Measurements from ENCODE around the gene LTO1. TPM values are rescaled to one million over a fixed set of nuclear protein-coding genes. Genes with fewer than 3 reads are reported as not detected.

The LTO1 gene
- total RNA-seq, 1 experiment from 2014 or later, result 27.5 TPM

GRCh38 chr11:69685348-69685747 lies 10.2 kb upstream of the LTO1 start:
- ATAC-seq (no peak), DNase-seq (ENCODE audit: low spot score) (no peak)
- TF ChIP-seq GTF2I (CRISPR knock-in tag; conservative IDR thresholded peaks at IDR 0.05) (0 out of 2 replicates have a peak, but pooled peaks have one; percentile 60), SMAD4 (CRISPR knock-in tag; IDR thresholded peaks at IDR 0.05) (no peak), ZNF671 (CRISPR knock-in tag; IDR thresholded peaks at IDR 0.05) (no peak)
- POLR2A ChIA-PET, result interaction anchor here (1.5 kb wide), 1 partner anchor 23 kb away, joined by 3 read pairs; no protein-coding TSS in a partner anchor
- H3K27ac Mint-ChIP-seq, result no peak overlapping the region
- H3K27me3 Mint-ChIP-seq (ENCODE audit: low read depth), result peaks cover 10% of the 10 kb centered on the region
- peaks cover 7% of the 10 kb centered on the region for H3K9me3 Mint-ChIP-seq
- H3K4me3 Mint-ChIP-seq, result peak overlapping the region; percentile 46
- peaks cover 6% of the 10 kb centered on the region for H3K4me1 Mint-ChIP-seq
- no peaks in the 10 kb centered on the region for H3K36me3 Mint-ChIP-seq
- CTCF ChIA-PET, result interaction anchor here (1.0 to 2.5 kb wide), 7 partner anchors 16 to 228 kb away, joined by 3 to 34 read pairs (median 6); no protein-coding TSS in a partner anchor

DNA sequence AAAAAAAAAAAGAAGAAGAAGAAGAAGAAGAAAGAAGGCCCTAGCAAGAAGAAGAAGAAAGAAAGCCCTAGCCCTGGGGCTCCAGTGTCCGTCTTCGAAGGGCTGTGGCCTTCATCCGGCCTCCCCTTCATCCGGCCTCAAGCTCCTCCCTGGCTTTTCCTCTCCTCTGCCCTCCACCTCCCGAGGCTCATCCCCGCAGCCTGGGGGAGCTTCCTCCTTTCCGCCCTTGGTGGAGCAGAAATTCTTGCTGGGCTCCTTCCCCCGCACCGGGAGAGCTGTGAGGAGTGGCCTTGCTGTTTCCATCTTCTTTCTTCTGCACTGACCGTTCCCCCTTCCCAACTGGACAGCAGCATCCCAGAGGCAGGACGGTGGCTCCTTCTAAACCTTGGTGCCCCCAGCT lies 9.5 kb upstream of the LTO1 start:
- POLR2A ChIA-PET, result interaction anchor here (1.5 kb wide), 1 partner anchor 22 kb away, joined by 3 read pairs; no protein-coding TSS in a partner anchor

GRCh38 chr11:69683764-69684333 lies 8.7 kb upstream of the LTO1 start:
- no peak overlapping the region for H3K27ac Mint-ChIP-seq
- H3K36me3 Mint-ChIP-seq, result no peaks in the 10 kb centered on the region
- TF ChIP-seq ZNF671 (CRISPR knock-in tag; IDR thresholded peaks at IDR 0.05), result no peak
- TF ChIP-seq, protein P1, sequence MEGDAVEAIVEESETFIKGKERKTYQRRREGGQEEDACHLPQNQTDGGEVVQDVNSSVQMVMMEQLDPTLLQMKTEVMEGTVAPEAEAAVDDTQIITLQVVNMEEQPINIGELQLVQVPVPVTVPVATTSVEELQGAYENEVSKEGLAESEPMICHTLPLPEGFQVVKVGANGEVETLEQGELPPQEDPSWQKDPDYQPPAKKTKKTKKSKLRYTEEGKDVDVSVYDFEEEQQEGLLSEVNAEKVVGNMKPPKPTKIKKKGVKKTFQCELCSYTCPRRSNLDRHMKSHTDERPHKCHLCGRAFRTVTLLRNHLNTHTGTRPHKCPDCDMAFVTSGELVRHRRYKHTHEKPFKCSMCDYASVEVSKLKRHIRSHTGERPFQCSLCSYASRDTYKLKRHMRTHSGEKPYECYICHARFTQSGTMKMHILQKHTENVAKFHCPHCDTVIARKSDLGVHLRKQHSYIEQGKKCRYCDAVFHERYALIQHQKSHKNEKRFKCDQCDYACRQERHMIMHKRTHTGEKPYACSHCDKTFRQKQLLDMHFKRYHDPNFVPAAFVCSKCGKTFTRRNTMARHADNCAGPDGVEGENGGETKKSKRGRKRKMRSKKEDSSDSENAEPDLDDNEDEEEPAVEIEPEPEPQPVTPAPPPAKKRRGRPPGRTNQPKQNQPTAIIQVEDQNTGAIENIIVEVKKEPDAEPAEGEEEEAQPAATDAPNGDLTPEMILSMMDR (IDR thresholded peaks at IDR 0.05), result peak; percentile 59
- H3K9me3 Mint-ChIP-seq, result peaks cover 7% of the 10 kb centered on the region
- no peak overlapping the region for H3K4me3 Mint-ChIP-seq
- ATAC-seq (peak; percentile 69), DNase-seq (ENCODE audit: low spot score) (peak; percentile 75)
- H3K4me1 Mint-ChIP-seq, result peaks cover 5% of the 10 kb centered on the region
- peaks cover 10% of the 10 kb centered on the region for H3K27me3 Mint-ChIP-seq (ENCODE audit: low read depth)
- ChIA-PET CTCF (interaction anchor here (0.6 to 2.5 kb wide), 40 partner anchors 9 to 583 kb away, joined by 3 to 34 read pairs (median 4); partner anchors contain the start of genes FGF19, LTO1 and MYEOV), POLR2A (interaction anchor here (1.5 kb wide), 1 partner anchor 21 kb away, joined by 3 read pairs; no protein-coding TSS in a partner anchor)

More for the DNA sequence above, 9.5 kb upstream of the LTO1 start:
- no peak for TF ChIP-seq ATF1 (CRISPR knock-in tag; IDR thresholded peaks at IDR 0.05)
- TF ChIP-seq GTF2I (CRISPR knock-in tag; conservative IDR thresholded peaks at IDR 0.05), result no peak
- no peak for TF ChIP-seq SMAD4 (CRISPR knock-in tag; IDR thresholded peaks at IDR 0.05)
- TF ChIP-seq FOXJ3 (CRISPR knock-in tag; IDR thresholded peaks at IDR 0.05; ENCODE audit: borderline replicate concordance), result no peak
- no peak for TF ChIP-seq ZNF396 (CRISPR knock-in tag; IDR thresholded peaks at IDR 0.05; ENCODE audit: borderline replicate concordance)
- no peak for TF ChIP-seq PRRX2 (CRISPR knock-in tag; IDR thresholded peaks at IDR 0.05)
- no peak for TF ChIP-seq TP53 (CRISPR knock-in tag; IDR thresholded peaks at IDR 0.05)
- no peak for TF ChIP-seq RELA (CRISPR knock-in tag; IDR thresholded peaks at IDR 0.05; ENCODE audit: borderline replicate concordance)
- DNase-seq (ENCODE audit: low spot score) (no peak), ATAC-seq (no peak)
- Mint-ChIP-seq H3K4me1 (peaks cover 5% of the 10 kb centered on the region), H3K36me3 (no peaks in the 10 kb centered on the region), H3K9me3 (peaks cover 7% of the 10 kb centered on the region), H3K27ac (no peak overlapping the region), H3K4me3 (no peak overlapping the region), H3K27me3 (ENCODE audit: low read depth) (peaks cover 10% of the 10 kb centered on the region)
- CTCF ChIA-PET, result interaction anchor here (0.7 to 2.5 kb wide), 22 partner anchors 10 to 583 kb away, joined by 3 to 34 read pairs (median 6); partner anchors contain the start of genes FGF19, LTO1 and MYEOV

DNA sequence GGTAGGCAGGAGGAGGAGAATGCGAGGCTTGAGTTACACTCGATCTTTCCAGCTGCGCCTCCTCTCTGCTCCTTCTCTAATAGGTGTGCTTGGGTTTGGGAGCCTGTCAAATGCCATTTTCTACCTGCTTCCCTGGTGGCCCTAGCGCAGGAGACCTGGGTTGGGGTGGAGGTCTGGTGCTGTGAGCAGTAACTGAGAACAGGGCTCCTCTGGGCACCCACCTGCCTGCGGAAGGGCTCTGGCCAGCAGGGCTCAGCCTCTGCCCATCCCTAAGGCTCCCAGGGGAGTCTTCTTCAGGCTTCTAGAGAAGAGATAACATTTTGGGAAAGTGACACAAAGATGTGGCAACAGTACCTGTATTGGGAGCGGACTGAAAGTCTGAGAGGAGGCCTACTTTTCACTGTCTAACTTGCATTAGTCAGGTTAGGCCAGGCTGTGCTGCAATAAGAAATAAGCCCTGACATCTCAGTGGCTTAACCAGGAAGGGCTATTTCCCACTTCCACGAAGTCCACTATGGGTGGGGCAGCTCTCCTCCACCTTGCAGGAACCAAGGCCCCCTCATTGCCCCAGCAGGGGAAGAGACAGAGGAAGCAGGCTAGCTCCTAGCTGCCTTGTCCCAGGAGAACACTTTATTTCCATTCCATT lies 7.7 kb upstream of the LTO1 start:
- DNase-seq (ENCODE audit: low spot score) (no peak), ATAC-seq (no peak)
- Mint-ChIP-seq H3K27me3 (ENCODE audit: low read depth) (peaks cover 10% of the 10 kb centered on the region), H3K27ac (no peak overlapping the region), H3K9me3 (no peaks in the 10 kb centered on the region), H3K4me1 (no peaks in the 10 kb centered on the region), H3K36me3 (no peaks in the 10 kb centered on the region), H3K4me3 (no peak overlapping the region)
- POLR2A ChIA-PET, result no interaction called here
- CTCF ChIA-PET, result no interaction called here
- TF ChIP-seq, protein P2, sequence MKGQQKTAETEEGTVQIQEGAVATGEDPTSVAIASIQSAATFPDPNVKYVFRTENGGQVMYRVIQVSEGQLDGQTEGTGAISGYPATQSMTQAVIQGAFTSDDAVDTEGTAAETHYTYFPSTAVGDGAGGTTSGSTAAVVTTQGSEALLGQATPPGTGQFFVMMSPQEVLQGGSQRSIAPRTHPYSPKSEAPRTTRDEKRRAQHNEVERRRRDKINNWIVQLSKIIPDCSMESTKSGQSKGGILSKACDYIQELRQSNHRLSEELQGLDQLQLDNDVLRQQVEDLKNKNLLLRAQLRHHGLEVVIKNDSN (CRISPR knock-in tag; IDR thresholded peaks at IDR 0.05), result no peak
- TF ChIP-seq, protein P3, sequence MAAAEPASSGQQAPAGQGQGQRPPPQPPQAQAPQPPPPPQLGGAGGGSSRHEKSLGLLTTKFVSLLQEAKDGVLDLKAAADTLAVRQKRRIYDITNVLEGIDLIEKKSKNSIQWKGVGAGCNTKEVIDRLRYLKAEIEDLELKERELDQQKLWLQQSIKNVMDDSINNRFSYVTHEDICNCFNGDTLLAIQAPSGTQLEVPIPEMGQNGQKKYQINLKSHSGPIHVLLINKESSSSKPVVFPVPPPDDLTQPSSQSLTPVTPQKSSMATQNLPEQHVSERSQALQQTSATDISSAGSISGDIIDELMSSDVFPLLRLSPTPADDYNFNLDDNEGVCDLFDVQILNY (CRISPR knock-in tag; IDR thresholded peaks at IDR 0.05), result no peak
- no peak for TF ChIP-seq HMGA2 (CRISPR knock-in tag; IDR thresholded peaks at IDR 0.05)
- TF ChIP-seq CREB1 (CRISPR knock-in tag; IDR thresholded peaks at IDR 0.05), result no peak
- no peak for TF ChIP-seq TEAD4 (CRISPR knock-in tag; IDR thresholded peaks at IDR 0.05)
- no peak for TF ChIP-seq MXD4 (CRISPR knock-in tag; IDR thresholded peaks at IDR 0.05; ENCODE audit: borderline replicate concordance)
- no peak for TF ChIP-seq ZNF263 (CRISPR knock-in tag; IDR thresholded peaks at IDR 0.05; ENCODE audit: low read depth)
- no peak for TF ChIP-seq NR3C1 (CRISPR knock-in tag; conservative IDR thresholded peaks at IDR 0.05; ENCODE audit: low read depth)
- no peak for TF ChIP-seq ELF4 (CRISPR knock-in tag; IDR thresholded peaks at IDR 0.05; ENCODE audit: low read depth)
- TF ChIP-seq IRF1 (CRISPR knock-in tag; IDR thresholded peaks at IDR 0.05), result no peak
- TF ChIP-seq, protein P4, sequence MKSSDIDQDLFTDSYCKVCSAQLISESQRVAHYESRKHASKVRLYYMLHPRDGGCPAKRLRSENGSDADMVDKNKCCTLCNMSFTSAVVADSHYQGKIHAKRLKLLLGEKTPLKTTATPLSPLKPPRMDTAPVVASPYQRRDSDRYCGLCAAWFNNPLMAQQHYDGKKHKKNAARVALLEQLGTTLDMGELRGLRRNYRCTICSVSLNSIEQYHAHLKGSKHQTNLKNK (CRISPR knock-in tag; IDR thresholded peaks at IDR 0.05), result no peak
- TF ChIP-seq, protein P5, sequence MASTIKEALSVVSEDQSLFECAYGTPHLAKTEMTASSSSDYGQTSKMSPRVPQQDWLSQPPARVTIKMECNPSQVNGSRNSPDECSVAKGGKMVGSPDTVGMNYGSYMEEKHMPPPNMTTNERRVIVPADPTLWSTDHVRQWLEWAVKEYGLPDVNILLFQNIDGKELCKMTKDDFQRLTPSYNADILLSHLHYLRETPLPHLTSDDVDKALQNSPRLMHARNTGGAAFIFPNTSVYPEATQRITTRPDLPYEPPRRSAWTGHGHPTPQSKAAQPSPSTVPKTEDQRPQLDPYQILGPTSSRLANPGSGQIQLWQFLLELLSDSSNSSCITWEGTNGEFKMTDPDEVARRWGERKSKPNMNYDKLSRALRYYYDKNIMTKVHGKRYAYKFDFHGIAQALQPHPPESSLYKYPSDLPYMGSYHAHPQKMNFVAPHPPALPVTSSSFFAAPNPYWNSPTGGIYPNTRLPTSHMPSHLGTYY (CRISPR knock-in tag; IDR thresholded peaks at IDR 0.05), result no peak
- TF ChIP-seq FOXK1 (CRISPR knock-in tag; IDR thresholded peaks at IDR 0.05), result no peak
